Fibroblast of villous mesenchyme (primary cell): ENCODE measurements around the gene TBCE. TPM values are rescaled to one million over a fixed set of nuclear protein-coding genes. Genes with fewer than 3 reads are reported as not detected.
"Not testable (repeated sequence)": the region's sequence is repeated elsewhere in the genome, so short reads cannot be mapped to it uniquely, and the experiment has no call there.

Experiments used
- DNase-seq: peaks from one replicate; pipeline ENCODE4 v3.0.0-alpha.2; 2010; ENCODE audit warnings: low read depth
- H3K4me3 ChIP-seq: 2 replicates; pipeline ENCODE4 v1.5.1; 2011; ENCODE audit warnings: low read depth, mild to moderate bottlenecking, low read length
- CTCF ChIP-seq: IDR thresholded peaks from 2 replicates; pipeline ENCODE4 v1.5.1; 2012; ENCODE audit warnings: low read depth, mild to moderate bottlenecking, low read length; ENCODE audit not compliant: insufficient read depth
- total RNA-seq: library from RNA; depleted of rRNA; stranded (reverse); fragments of >200 nt; gene quantifications from 2 replicates; pipeline ENCODE4 v1.2.3, GENCODE V29; 2012

The TBCE gene
- total RNA-seq, 1 donor: 28.5 TPM

DNA sequence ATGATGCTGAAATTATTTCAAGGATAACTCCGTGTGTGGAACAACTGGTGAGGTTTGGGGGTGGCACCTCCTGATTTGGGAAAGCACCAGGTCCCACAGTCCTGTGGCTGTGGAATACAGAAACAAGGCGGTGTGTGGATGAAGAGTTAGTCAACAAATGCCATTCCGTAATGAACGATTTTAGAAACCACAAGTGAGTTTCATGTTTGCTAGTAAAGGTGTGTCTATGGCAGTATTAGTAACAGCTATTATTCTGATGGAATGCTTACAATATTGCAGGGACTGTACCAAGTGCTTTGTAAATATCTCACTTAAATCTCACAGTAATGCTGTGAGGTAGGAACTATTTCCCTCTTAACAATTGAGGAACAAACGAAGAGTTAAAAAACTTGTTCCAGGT, 83.2 kb downstream of the TBCE start:
- no peak for TF ChIP-seq CTCF
- no peak for DNase-seq
- no peak overlapping the region for H3K4me3 ChIP-seq

DNA sequence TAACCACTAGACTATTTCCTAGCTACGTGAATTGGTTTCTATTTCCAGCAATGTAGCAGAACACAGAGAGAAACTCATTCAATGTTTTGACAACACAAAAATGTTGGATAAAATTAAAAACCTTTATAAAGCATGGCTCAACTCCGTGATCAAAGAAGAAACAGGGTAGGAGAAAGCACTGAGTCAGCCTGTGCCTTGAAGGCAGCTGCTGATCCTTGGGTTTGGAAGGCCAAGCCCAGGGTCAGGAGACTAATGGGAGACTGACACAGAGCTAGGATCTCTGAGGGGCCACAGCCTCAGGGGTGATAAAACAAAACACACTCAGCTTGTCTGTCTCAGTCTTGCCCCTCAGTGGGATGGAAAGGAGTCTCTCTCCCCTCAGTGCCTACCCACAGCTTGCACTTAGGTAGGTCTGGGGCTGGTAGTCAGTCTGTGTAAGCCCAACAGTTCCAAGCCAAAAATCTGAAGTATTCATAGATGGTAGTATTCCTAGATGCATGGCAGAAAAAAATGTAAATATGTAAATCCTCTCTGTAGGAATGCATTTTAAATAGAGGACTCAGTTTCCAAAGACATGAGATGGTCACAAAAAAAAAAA, 83.8 kb downstream of the TBCE start:
- no peak overlapping the region for H3K4me3 ChIP-seq
- no peak for TF ChIP-seq CTCF
- DNase-seq: peak; percentile 32

DNA sequence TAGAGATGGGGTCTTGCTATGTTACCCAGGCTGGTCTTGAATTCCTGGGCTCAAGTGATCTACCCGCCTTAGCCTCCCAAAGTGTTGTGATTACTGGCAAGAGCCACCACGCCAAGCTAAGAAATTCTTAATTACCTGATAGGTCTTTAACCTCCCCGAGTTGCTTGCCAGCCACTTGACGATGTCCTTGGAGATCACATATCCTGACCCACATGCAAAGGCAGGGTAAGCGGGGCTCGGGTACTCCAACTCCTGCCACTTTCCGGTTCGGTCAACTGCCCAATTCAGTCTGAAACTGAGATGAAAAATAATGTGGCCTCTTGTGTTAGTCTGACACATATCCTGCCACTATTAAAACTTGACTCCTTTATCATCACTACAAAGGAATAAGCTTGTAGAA, 86.8 kb downstream of the TBCE start:
- no peak overlapping the region for H3K4me3 ChIP-seq
- TF ChIP-seq CTCF: no peak
- no peak for DNase-seq

DNA sequence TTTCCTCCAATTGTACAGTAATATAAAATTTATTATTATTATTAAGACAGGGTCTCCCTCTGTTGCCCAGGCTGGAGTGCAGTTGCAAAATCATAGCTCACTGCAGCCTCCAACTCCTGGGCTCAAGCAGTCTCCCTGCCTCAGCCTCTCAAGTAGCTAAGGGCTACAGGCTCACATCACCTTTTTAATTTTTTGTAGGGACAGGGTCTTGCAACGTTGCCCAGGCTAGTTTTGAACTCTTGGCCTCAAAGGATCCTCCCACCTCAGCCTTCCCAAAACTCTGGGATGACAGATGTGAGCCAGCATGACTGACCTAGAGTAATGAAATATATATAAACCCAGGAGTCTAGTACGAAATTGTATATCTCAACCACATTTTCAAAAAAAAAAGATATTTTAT, 87.9 kb downstream of the TBCE start:
- no peak for TF ChIP-seq CTCF
- DNase-seq: no peak
- no peak overlapping the region for H3K4me3 ChIP-seq

- no peak for TF ChIP-seq CTCF
- H3K4me3 ChIP-seq: no peak overlapping the region
- DNase-seq: no peak
These were observed 88.6 kb downstream of the TBCE start for GRCh38 chr1:235455823-235456222.

- not testable (repeated sequence) for DNase-seq, H3K4me3 ChIP-seq
These were observed 90.6 kb downstream of the TBCE start for GRCh38 chr1:235457856-235458255.

GRCh38 chr1:235460770-235461169, 93.5 kb downstream of the TBCE start:
- no peak for DNase-seq
- no peak for TF ChIP-seq CTCF
- no peak overlapping the region for H3K4me3 ChIP-seq
